Dedifferentiated amniotic fluid mesenchymal stem cell (primary cell): ENCODE measurements around the gene TMC3.
"Not testable (repeated sequence)": the region's sequence is repeated elsewhere in the genome, so short reads cannot be mapped to it uniquely, and the experiment has no call there.

Experiments used
- DNase-seq: peaks from one replicate; pipeline ENCODE4 v3.0.0-alpha.2; 2016; ENCODE audit errors: extremely low spot score

TMC3 gene

GRCh38 chr15:81384891-81385720 lies 11.1 kb upstream of the TMC3 start:
- DNase-seq = no peak

DNA sequence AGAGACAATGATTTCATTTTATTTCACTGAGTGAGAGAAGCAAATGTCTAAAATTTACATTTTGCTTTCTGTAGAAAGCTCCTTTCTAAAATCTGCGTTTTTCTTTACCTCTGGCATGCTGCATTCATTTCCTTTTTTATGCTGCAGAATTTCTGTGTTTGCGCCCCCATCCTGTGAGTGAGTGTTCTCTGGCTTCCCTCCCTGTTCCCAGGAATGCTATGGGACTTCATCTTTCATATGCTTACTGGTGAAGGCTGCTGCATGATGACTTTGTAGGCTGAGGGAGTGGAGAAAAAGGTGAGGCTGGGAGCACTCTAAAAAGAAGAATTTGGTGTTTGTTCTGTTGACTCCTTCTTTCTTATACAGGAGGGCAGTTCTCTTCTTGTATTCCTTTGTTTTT lies 7.7 kb upstream of the TMC3 start:
- no peak for DNase-seq

DNA sequence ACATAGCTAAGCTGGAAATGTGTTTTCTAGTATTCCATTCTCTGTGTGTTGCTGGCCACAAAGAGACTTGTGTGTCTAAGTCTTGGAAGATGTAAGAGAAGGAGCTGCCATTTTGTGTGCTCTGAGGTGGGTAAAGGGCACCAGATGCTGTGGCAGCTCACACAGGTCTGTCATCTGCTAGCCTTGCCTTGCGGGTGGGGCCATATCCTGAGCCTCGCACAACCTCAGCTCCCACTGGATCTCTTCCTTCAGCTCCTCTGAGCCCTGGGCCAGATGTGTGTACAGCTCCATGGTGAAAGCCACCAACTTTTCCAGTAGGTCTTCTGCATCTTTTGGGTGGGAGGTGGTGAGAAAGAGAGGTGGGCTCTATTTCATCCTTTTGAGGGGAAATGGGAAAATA lies 6.7 kb upstream of the TMC3 start:
- no peak for DNase-seq

DNA sequence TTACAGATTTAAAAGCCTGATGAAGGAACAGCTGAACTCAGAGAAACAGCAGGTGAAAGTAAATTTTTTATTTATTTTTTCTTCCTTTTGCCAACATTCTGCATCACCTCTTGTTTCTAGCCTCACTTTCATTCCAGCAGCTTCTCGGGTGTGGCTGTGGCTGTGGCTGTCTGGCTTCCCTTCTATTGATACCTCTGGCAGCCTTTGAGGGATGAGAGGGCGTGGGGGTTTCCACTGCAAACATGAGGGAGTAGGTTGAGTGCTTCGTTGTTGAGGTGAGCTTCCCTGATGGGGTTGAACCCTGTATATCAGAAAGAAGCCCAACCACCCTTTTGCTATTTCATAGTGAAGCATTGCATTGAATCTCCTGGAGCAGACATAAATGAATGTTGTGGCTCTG lies 6.2 kb upstream of the TMC3 start:
- DNase-seq = no peak

DNA sequence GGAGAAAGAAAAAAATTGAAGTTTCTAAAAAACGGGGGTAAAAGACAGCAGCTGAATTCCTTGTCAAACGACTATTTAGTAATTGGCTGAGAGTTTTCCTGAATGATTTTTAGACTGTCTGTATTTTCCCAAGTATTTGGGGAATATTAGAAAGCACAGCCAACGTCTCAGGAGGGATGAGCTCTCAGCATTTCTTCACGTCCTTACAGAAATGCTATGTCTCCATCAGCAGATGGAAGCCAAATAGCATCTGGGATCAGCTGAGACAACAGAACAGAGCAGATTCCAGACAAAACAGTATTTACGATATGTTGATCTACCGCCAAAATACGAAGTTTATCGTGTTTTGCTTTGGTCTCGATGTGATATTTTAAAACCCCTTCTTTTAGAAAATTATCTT lies 5.3 kb upstream of the TMC3 start:
- DNase-seq = no peak

GRCh38 chr15:81378443-81378842 lies 4.4 kb upstream of the TMC3 start:
- no peak for DNase-seq

GRCh38 chr15:81377871-81378270 lies 3.9 kb upstream of the TMC3 start:
- no peak for DNase-seq

DNA sequence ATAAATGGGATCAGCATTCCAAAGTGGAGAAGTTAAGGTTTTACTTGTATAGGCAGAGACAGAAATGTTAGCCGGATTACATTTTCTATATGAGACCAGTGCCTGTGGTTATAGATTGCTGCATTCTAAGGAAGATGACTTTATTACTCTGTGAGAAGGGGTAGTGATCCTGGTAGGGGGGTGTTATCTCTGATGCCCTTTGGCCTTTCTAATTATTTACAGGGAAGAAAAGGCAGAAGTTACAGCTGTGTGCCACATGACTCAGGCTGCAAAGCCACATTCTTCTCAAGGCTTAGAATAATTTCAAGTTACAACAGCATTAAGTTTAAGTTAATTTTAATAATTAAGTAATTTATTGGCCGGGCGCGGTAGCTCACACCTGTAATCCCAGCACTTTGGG lies 2.2 kb upstream of the TMC3 start:
- no peak for DNase-seq

- no peak for DNase-seq
Observed at GRCh38 chr15:81375461-81375860, 1.4 kb upstream of the TMC3 start.

GRCh38 chr15:81373176-81373575 lies 837 bp downstream of the TMC3 start:
- no peak for DNase-seq

GRCh38 chr15:81372575-81372974 lies 1.4 kb downstream of the TMC3 start:
- DNase-seq = no peak

GRCh38 chr15:81363718-81364500 lies 10.1 kb downstream of the TMC3 start:
- no peak for DNase-seq

DNA sequence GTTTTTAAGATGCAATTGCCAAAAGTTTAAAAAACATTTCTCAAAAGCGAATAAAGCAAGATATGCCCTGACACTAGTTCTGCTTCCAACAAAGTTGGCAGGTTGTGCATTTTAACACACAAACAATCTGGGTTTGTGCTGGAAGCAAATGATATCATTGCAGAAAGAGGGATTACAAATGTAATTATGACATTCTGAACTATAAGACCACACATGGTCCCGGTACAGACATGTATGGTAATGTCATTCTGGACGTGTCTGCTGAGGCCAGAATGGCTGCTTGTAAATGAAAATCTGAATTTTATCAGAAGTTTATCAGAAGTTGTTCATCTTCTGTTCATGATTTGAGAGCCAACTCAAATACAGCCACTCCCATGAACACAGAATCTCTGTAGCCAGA lies 10.7 kb downstream of the TMC3 start:
- DNase-seq = no peak

- no peak for DNase-seq
Observed at GRCh38 chr15:81362790-81363189, 11.2 kb downstream of the TMC3 start.

DNA sequence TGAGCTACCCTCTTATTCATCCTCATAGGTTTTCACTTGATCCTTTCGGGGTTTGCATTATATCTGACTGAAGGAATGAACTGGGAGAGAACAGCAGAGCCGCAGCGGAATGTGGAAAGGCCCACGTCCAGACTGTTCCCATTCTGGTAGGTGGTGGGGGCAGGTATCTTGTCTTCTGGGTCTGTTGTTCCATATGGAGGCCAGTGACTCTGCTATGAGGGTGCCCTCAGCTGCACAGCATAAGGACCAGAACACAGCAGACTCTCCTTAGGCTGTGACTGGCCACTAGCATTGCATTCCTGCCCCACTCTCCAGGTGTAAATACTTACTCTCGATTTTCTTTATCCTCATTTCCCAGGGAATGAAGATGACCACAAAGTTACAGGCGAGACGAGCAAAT lies 12.1 kb downstream of the TMC3 start:
- DNase-seq = no peak

- no peak for DNase-seq
Observed at GRCh38 chr15:81360491-81360890, 13.5 kb downstream of the TMC3 start.

DNA sequence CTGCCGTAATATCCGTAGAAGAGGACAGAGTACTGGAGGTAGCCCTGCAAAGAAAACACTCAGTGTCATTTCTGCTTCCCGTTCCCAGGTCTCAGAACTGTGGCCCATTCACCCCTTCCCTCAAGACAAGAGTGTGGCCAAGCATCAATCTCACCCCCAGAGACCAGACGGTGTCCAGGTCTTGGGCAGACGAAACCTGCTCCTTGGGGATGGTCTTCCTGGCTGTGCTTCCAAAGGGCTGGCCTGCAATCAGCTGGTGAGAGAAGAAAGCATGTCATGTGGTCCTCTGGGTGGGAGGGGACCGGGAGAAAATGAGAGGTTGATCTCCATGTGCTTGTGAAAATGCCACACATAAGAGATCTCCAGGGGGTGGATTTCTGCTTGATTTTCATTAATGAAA lies 15.8 kb downstream of the TMC3 start:
- DNase-seq = no peak

- no peak for DNase-seq
Observed at GRCh38 chr15:81357180-81357686, 16.8 kb downstream of the TMC3 start.

GRCh38 chr15:81356252-81356651 lies 17.8 kb downstream of the TMC3 start:
- no peak for DNase-seq

GRCh38 chr15:81351651-81352050 lies 22.4 kb downstream of the TMC3 start:
- DNase-seq = no peak

- no peak for DNase-seq
Observed at GRCh38 chr15:81349271-81349670, 24.7 kb downstream of the TMC3 start.

DNA sequence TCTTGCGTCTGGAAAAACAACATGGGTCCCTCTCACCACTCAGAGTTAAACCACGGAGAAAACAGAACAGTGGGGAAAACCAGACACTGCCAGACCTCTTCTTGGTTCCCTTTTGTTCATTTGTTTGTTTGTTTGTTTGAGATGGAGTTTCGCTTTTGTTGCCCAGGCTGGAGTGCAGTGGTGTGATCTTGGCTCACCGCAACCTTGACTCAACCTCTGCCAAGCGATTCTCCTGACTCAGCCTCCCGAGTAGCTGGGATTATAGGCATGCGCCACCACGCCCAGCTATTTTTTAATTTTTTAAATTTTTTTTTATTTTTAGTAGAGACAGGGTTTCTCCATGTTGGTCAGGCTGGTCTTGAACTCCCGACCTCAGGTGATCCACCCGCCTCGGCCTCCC lies 25.3 kb downstream of the TMC3 start:
- not testable (repeated sequence) for DNase-seq

DNA sequence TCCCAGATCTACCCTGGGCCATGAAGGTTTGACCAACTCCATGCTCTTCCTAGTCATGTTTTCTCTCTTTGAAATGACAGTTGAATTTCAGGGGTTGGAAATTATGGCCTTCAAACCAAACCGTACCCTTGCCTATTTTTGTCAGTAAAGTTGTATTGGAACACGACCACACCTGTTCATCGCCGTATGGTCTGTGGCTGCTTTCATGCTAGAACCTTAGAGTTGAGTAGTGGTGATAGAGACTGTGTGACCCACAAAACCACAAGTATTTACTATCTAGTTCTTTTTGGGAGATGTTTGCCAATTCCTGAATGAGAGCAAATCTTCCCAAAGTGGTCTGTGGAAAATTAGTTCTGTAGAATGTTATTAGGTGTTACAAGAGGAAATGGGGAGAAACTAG lies 26.1 kb downstream of the TMC3 start:
- no peak for DNase-seq
